Measurements from ENCODE around the gene PNCK.
"Not testable (repeated sequence)": the region's sequence is repeated elsewhere in the genome, so short reads cannot be mapped to it uniquely, and the experiment has no call there.

The PNCK gene

GRCh38 chrX:153697924-153698865 is 24.6 kb upstream of the PNCK start:
- no peak for DNase-seq

- not testable (repeated sequence) for DNase-seq
These were observed 23.5 kb upstream of the PNCK start for GRCh38 chrX:153696986-153697722.

- DNase-seq: not testable (repeated sequence)
These were observed 22.9 kb upstream of the PNCK start for GRCh38 chrX:153696538-153696937.

- DNase-seq: no peak
These were observed 22.5 kb upstream of the PNCK start for GRCh38 chrX:153696100-153696499.

GRCh38 chrX:153694687-153695270 is 21.2 kb upstream of the PNCK start:
- no peak for DNase-seq

GRCh38 chrX:153694256-153694655 is 20.6 kb upstream of the PNCK start:
- DNase-seq: not testable (repeated sequence)

GRCh38 chrX:153693216-153694086 is 19.8 kb upstream of the PNCK start:
- no peak for DNase-seq

- DNase-seq: no peak
These were observed 19.1 kb upstream of the PNCK start for GRCh38 chrX:153692611-153693156.

GRCh38 chrX:153692003-153692402 is 18.4 kb upstream of the PNCK start:
- DNase-seq: no peak

GRCh38 chrX:153691032-153691827 is 17.6 kb upstream of the PNCK start:
- not testable (repeated sequence) for DNase-seq

GRCh38 chrX:153690466-153690865 is 16.9 kb upstream of the PNCK start:
- DNase-seq: no peak

GRCh38 chrX:153689654-153690465 is 16.2 kb upstream of the PNCK start:
- no peak for DNase-seq

- DNase-seq: no peak
These were observed 15.4 kb upstream of the PNCK start for GRCh38 chrX:153688911-153689590.

- DNase-seq: no peak
These were observed 14.9 kb upstream of the PNCK start for GRCh38 chrX:153688506-153688905.

- no peak for DNase-seq
These were observed 14.5 kb upstream of the PNCK start for GRCh38 chrX:153688071-153688470.

GRCh38 chrX:153687121-153688039 is 13.8 kb upstream of the PNCK start, which contains the start of gene SLC6A8:
Gene SLC6A8 (plus strand): TSS chrX:153687926. CDS start chrX:153688575, 649 bp downstream.
- DNase-seq: peak; percentile 2

GRCh38 chrX:153686711-153687110 is 13.1 kb upstream of the PNCK start:
- DNase-seq: no peak
